GF-D8 (cell line): ENCODE results near the gene RAB24.
"Not testable (repeated sequence)": the region's sequence is repeated elsewhere in the genome, so short reads cannot be mapped to it uniquely, and the experiment has no call there.

Experiments used
- DNase-seq: peaks from one replicate; lab custom pipeline; 2025; lab: John Stamatoyannopoulos, UW

RAB24 gene

GRCh38 chr5:177311392-177311722 is 7.8 kb upstream of the RAB24 start:
- DNase-seq: no peak

- peak; percentile 22 for DNase-seq
Measured at GRCh38 chr5:177310757-177311391, 7.4 kb upstream of the RAB24 start.

GRCh38 chr5:177310332-177310731 is 6.8 kb upstream of the RAB24 start:
- DNase-seq: no peak

GRCh38 chr5:177309351-177310191 is 6.1 kb upstream of the RAB24 start:
- peak; percentile 6 for DNase-seq

- DNase-seq: no peak
Measured at GRCh38 chr5:177308740-177309139, 5.2 kb upstream of the RAB24 start.

GRCh38 chr5:177307544-177308363 is 4.2 kb upstream of the RAB24 start:
- peak; percentile 14 for DNase-seq

- DNase-seq: peak; percentile 91
Measured at GRCh38 chr5:177306674-177307543, 3.4 kb upstream of the RAB24 start.

- not testable (repeated sequence) for DNase-seq
Measured at GRCh38 chr5:177306103-177306640, 2.7 kb upstream of the RAB24 start.

GRCh38 chr5:177304392-177305119 is 1.0 kb upstream of the RAB24 start:
- no peak for DNase-seq

GRCh38 chr5:177303925-177304391 is 439 bp upstream of the RAB24 start:
- no peak for DNase-seq

- DNase-seq: no peak
Measured at GRCh38 chr5:177302354-177303110, 987 bp downstream of the RAB24 start.

- no peak for DNase-seq
Measured at GRCh38 chr5:177301503-177302165, 1.9 kb downstream of the RAB24 start.

GRCh38 chr5:177300951-177301350 is 2.6 kb downstream of the RAB24 start:
- no peak for DNase-seq

GRCh38 chr5:177300236-177300880 is 3.2 kb downstream of the RAB24 start:
- peak; percentile 79 for DNase-seq

- DNase-seq: no peak
Measured at GRCh38 chr5:177299697-177300096, 3.8 kb downstream of the RAB24 start.

GRCh38 chr5:177297922-177298321 is 5.6 kb downstream of the RAB24 start:
- DNase-seq: no peak

- DNase-seq: no peak
Measured at GRCh38 chr5:177296581-177296980, 6.9 kb downstream of the RAB24 start.

GRCh38 chr5:177295924-177296323 is 7.6 kb downstream of the RAB24 start:
- DNase-seq: peak; percentile 37

GRCh38 chr5:177294632-177295031 is 8.9 kb downstream of the RAB24 start:
- DNase-seq: no peak
